ENCODE results near the gene BBS12.

- no peak for TF ChIP-seq PATZ1 (CRISPR knock-in tag; IDR thresholded peaks at IDR 0.05; ENCODE audit: borderline replicate concordance)
- no peak for TF ChIP-seq ZNF565 (CRISPR knock-in tag; conservative IDR thresholded peaks at IDR 0.05; ENCODE audit: low read depth)
- TF ChIP-seq ARNTL (CRISPR knock-in tag; IDR thresholded peaks at IDR 0.05; ENCODE audit: borderline replicate concordance, low read depth): no peak
- no peak for TF ChIP-seq CREB5 (CRISPR knock-in tag; IDR thresholded peaks at IDR 0.05; ENCODE audit: low read depth)
- TF ChIP-seq ZNF8 (CRISPR knock-in tag; IDR thresholded peaks at IDR 0.05): no peak
- no peak for TF ChIP-seq ZC3H10 (CRISPR knock-in tag; IDR thresholded peaks at IDR 0.05)
- no peak for TF ChIP-seq OSR1 (CRISPR knock-in tag; IDR thresholded peaks at IDR 0.05)
- no peak for TF ChIP-seq ZNF70 (CRISPR knock-in tag; IDR thresholded peaks at IDR 0.05)
These were observed 23.3 kb upstream of the BBS12 start for GRCh38 chr4:122709236-122709635.

Measured in SK-N-SH treated with all-trans-retinoic acid at 6 μM for 48 hours (cell line).